Upper lobe of right lung (tissue), 1 donor: ENCODE results near the gene SUCNR1. TPM values are rescaled to one million over a fixed set of nuclear protein-coding genes. Genes with fewer than 3 reads are reported as not detected.
A peak's percentile ranks its signal among the peaks of the same experiment; 100 is the strongest.
"Not testable (repeated sequence)": the region's sequence is repeated elsewhere in the genome, so short reads cannot be mapped to it uniquely, and the experiment has no call there.

Experiments used
- ATAC-seq: fragments of 200-7000 bp; cut with Tn5 transposase; one replicate; pipeline ENCODE4 v1.9.1; 2020; ENCODE audit warnings: mild to moderate bottlenecking, moderate library complexity
- DNase-seq: peaks from one replicate; pipeline ENCODE4 v3.0.0-alpha.2; 2020
- H3K27ac ChIP-seq: fragments of 200-600 bp; one replicate; pipeline ENCODE4 v1.8.0; 2022
- H3K27me3 ChIP-seq: fragments of 200-600 bp; one replicate; pipeline ENCODE4 v1.8.0; 2022; ENCODE audit warnings: mild to moderate bottlenecking
- H3K36me3 ChIP-seq: fragments of 200-600 bp; one replicate; pipeline ENCODE4 v1.8.0; 2022
- H3K4me1 ChIP-seq: fragments of 200-600 bp; one replicate; pipeline ENCODE4 v1.8.0; 2022
- H3K4me3 ChIP-seq: fragments of 200-600 bp; one replicate; pipeline ENCODE4 v1.8.0; 2022; ENCODE audit warnings: mild to moderate bottlenecking
- H3K9me3 ChIP-seq: fragments of 200-600 bp; one replicate; pipeline ENCODE4 v1.8.0; 2022
- CTCF ChIP-seq: fragments of 200-600 bp; IDR thresholded peaks from one replicate; pipeline ENCODE4 v1.8.0; 2022; ENCODE audit warnings: antibody characterized with exemption
- intact Hi-C: fragments of 100-400 bp; cut with DNase I; formaldehyde crosslinking; loops from one replicate; pipeline ENCODE4 v1.11.0; 2022
- total RNA-seq: library from RNA; stranded (reverse); fragmentation: NEBNext Ultra II Directional; extraction: Animal tissue kit (Norgen Biotek cat#: 25700); gene quantifications from one replicate; pipeline ENCODE4 v1.2.1, GENCODE V29; 2021
- donor health status: DM: no; HTN: yes; CAD: no; lungs with severe emphysema.

The SUCNR1 gene
- total RNA-seq, 1 donor from 2014 or later = 2.7 TPM

DNA sequence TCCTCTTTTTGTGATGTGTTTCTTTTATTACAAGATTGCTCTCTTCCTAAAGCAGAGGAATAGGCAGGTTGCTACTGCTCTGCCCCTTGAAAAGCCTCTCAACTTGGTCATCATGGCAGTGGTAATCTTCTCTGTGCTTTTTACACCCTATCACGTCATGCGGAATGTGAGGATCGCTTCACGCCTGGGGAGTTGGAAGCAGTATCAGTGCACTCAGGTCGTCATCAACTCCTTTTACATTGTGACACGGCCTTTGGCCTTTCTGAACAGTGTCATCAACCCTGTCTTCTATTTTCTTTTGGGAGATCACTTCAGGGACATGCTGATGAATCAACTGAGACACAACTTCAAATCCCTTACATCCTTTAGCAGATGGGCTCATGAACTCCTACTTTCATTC, 7.7 kb downstream of the SUCNR1 start:
- Histone ChIP-seq H3K36me3 (no peaks in the 10 kb centered on the region), H3K4me3 (no peak overlapping the region), H3K27me3 (no peaks in the 10 kb centered on the region), H3K4me1 (no peaks in the 10 kb centered on the region), H3K9me3 (no peaks in the 10 kb centered on the region), H3K27ac (no peak overlapping the region)
- intact Hi-C loops = no loop called here
- DNase-seq (no peak), ATAC-seq (no peak)
- TF ChIP-seq CTCF = no peak

GRCh38 chr3:151885397-151885796, 12.0 kb downstream of the SUCNR1 start:
- H3K36me3 ChIP-seq, intact Hi-C loops, H3K4me1 ChIP-seq, H3K9me3 ChIP-seq, ATAC-seq, H3K27ac ChIP-seq, H3K4me3 ChIP-seq, H3K27me3 ChIP-seq, DNase-seq: not testable (repeated sequence)

DNA sequence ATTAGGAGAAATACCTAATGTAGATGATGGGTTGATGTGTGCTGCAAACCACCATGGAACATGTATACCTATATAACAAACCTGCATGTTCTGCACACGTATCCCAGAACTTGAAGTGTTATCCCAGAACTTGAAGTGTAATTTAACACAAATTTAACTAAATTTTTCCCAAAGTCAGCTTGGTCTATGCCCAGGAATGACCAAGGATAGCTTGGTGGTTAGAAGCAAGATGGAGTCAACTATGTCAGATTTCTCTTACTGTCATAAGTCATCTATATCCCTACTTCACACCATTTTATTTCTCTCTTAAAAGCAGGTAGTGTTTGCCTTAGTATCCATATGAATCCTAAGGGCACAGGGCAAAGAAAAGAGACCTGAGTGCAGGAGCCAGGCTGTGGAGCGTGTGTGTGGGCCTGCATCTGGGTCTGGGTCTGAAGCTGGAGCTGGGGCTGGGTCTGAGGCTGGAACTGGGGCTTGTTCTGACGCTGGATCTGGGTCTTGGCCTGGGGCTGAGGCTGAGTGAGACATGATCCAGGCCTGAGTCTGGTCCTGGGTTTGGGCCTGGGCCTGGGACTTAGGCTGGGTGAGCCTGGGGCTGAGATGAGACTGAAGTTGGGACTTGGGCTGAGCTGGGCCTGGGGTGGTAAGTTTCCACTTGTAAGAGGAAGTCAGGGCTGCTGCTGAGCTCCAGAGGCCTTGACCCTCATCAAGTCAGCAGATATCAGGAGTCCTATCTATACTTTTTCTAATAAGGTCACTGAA, 14.2 kb downstream of the SUCNR1 start:
- intact Hi-C loops, H3K9me3 ChIP-seq, H3K4me1 ChIP-seq, DNase-seq, H3K27me3 ChIP-seq, H3K4me3 ChIP-seq, H3K36me3 ChIP-seq, H3K27ac ChIP-seq: not testable (repeated sequence)
- ATAC-seq = peak; percentile 31

- no peaks in the 10 kb centered on the region for H3K9me3 ChIP-seq
- intact Hi-C loops = no loop called here
- no peak overlapping the region for H3K27ac ChIP-seq
- no peaks in the 10 kb centered on the region for H3K36me3 ChIP-seq
- H3K4me1 ChIP-seq = no peaks in the 10 kb centered on the region
- DNase-seq (no peak), ATAC-seq (peak; percentile 41)
- H3K4me3 ChIP-seq = no peak overlapping the region
- H3K27me3 ChIP-seq = no peaks in the 10 kb centered on the region
- no peak for TF ChIP-seq CTCF
Observed at GRCh38 chr3:151890721-151891141, 17.3 kb downstream of the SUCNR1 start.

GRCh38 chr3:151891721-151892120, 18.3 kb downstream of the SUCNR1 start:
- DNase-seq (no peak), ATAC-seq (no peak)
- no peaks in the 10 kb centered on the region for H3K9me3 ChIP-seq
- H3K27ac ChIP-seq = no peak overlapping the region
- no peak overlapping the region for H3K4me3 ChIP-seq
- H3K4me1 ChIP-seq = no peaks in the 10 kb centered on the region
- intact Hi-C loops = no loop called here
- no peaks in the 10 kb centered on the region for H3K36me3 ChIP-seq
- no peak for TF ChIP-seq CTCF
- H3K27me3 ChIP-seq = no peaks in the 10 kb centered on the region

DNA sequence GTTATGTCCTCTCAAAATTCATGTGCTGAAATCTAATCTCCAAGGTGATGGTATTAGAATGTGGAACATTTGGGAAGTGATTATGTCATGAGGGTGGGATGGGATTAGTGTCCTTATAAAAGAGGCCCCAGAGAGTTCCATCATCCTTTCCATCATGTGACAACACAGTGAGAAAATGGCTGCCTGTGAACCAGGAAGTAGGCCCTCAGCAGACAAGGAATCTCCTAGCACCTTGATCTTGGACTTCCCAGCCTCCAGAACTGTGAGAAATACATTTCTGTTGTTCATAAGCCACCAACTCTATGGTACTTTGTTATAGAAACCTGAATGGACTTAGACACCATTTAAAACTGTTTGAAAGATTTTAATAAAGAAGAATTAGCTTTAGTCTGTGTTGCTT, 20.8 kb downstream of the SUCNR1 start:
- H3K4me3 ChIP-seq = no peak overlapping the region
- no peaks in the 10 kb centered on the region for H3K27me3 ChIP-seq
- no peaks in the 10 kb centered on the region for H3K9me3 ChIP-seq
- H3K36me3 ChIP-seq = no peaks in the 10 kb centered on the region
- DNase-seq = no peak
- H3K4me1 ChIP-seq = no peaks in the 10 kb centered on the region
- no peak for TF ChIP-seq CTCF
- no peak overlapping the region for H3K27ac ChIP-seq
- no peak for ATAC-seq
- intact Hi-C loops = no loop called here
